ENCODE measurements around the gene UGT1A6. TPM values are rescaled to one million over a fixed set of nuclear protein-coding genes. Genes with fewer than 3 reads are reported as not detected.
"Not testable (repeated sequence)": the region's sequence is repeated elsewhere in the genome, so short reads cannot be mapped to it uniquely, and the experiment has no call there.

Gene UGT1A6
- total RNA-seq, 1 experiment from 2014 or later, result not detected

DNA sequence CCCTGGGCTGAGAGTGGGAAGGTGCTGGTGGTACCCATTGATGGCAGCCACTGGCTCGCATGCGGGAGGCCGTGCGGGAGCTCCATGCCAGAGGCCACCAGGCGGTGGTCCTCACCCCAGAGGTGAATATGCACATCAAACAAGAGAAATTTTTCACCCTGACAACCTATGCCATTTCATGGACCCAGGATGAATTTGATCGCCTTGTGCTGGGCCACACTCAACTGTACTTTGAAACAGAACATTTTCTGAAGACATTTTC is 54.5 kb downstream of the UGT1A6 start:
- Mint-ChIP-seq H3K9me3 (peaks cover 52% of the 10 kb centered on the region), H3K27ac (no peak overlapping the region), H3K4me3 (no peak overlapping the region), H3K36me3 (peaks cover 25% of the 10 kb centered on the region), H3K27me3 (ENCODE audit: low read depth) (peaks cover 12% of the 10 kb centered on the region), H3K4me1 (no peaks in the 10 kb centered on the region)
- POLR2A ChIA-PET, result no interaction called here
- CTCF ChIA-PET, result no interaction called here
- no peak for ATAC-seq
- no peak for DNase-seq (ENCODE audit: low spot score)
- TF ChIP-seq, protein P1, sequence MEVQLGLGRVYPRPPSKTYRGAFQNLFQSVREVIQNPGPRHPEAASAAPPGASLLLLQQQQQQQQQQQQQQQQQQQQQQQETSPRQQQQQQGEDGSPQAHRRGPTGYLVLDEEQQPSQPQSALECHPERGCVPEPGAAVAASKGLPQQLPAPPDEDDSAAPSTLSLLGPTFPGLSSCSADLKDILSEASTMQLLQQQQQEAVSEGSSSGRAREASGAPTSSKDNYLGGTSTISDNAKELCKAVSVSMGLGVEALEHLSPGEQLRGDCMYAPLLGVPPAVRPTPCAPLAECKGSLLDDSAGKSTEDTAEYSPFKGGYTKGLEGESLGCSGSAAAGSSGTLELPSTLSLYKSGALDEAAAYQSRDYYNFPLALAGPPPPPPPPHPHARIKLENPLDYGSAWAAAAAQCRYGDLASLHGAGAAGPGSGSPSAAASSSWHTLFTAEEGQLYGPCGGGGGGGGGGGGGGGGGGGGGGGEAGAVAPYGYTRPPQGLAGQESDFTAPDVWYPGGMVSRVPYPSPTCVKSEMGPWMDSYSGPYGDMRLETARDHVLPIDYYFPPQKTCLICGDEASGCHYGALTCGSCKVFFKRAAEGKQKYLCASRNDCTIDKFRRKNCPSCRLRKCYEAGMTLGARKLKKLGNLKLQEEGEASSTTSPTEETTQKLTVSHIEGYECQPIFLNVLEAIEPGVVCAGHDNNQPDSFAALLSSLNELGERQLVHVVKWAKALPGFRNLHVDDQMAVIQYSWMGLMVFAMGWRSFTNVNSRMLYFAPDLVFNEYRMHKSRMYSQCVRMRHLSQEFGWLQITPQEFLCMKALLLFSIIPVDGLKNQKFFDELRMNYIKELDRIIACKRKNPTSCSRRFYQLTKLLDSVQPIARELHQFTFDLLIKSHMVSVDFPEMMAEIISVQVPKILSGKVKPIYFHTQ (CRISPR knock-in tag; IDR thresholded peaks at IDR 0.05), result no peak
- TF ChIP-seq ZNF121 (CRISPR knock-in tag; IDR thresholded peaks at IDR 0.05) (no peak), E2F4 (CRISPR knock-in tag; IDR thresholded peaks at IDR 0.05; ENCODE audit: borderline replicate concordance, low read depth) (no peak), TP53 (CRISPR knock-in tag; IDR thresholded peaks at IDR 0.05) (no peak)

DNA sequence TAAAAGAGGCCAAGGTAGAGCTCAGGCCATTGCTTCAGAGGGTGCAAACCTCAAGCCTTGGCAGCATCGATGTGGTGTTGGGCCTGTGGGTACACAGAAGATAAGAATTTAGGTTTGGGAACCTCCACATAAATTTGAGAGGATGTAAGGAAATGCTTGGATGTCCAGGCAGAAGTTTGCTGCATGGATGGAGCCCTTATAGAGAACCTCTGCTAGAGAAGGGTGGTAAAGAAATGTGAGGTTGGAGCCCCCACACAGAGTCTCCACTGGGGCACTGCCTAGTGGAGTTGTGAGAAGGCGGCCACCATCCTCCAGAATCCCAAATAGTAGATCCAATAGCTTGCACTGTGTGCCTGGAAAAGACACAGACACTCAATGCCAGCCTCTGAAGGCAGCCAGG is 58.0 kb downstream of the UGT1A6 start:
- H3K4me1 Mint-ChIP-seq; POLR2A ChIA-PET; H3K27ac Mint-ChIP-seq; CTCF ChIA-PET; ATAC-seq; DNase-seq (ENCODE audit: low spot score); H3K4me3 Mint-ChIP-seq: not testable (repeated sequence)
- Mint-ChIP-seq H3K36me3 (peaks cover 29% of the 10 kb centered on the region), H3K9me3 (peaks cover 68% of the 10 kb centered on the region), H3K27me3 (ENCODE audit: low read depth) (peaks cover 15% of the 10 kb centered on the region)

- H3K4me3 Mint-ChIP-seq; H3K4me1 Mint-ChIP-seq; POLR2A ChIA-PET; H3K27ac Mint-ChIP-seq; DNase-seq (ENCODE audit: low spot score); CTCF ChIA-PET; ATAC-seq: not testable (repeated sequence)
- Mint-ChIP-seq H3K9me3 (peaks cover 68% of the 10 kb centered on the region), H3K27me3 (ENCODE audit: low read depth) (peaks cover 15% of the 10 kb centered on the region), H3K36me3 (peaks cover 29% of the 10 kb centered on the region)
These were observed 58.7 kb downstream of the UGT1A6 start for GRCh38 chr2:233751212-233752009.

- POLR2A ChIA-PET, result no interaction called here
- H3K36me3 Mint-ChIP-seq, result peaks cover 21% of the 10 kb centered on the region
- H3K27me3 Mint-ChIP-seq (ENCODE audit: low read depth), result peaks cover 7% of the 10 kb centered on the region
- no peak overlapping the region for H3K27ac Mint-ChIP-seq
- no peak for ATAC-seq
- DNase-seq (ENCODE audit: low spot score), result no peak
- H3K9me3 Mint-ChIP-seq, result peaks cover 44% of the 10 kb centered on the region
- H3K4me3 Mint-ChIP-seq, result no peak overlapping the region
- CTCF ChIA-PET, result no interaction called here
- no peaks in the 10 kb centered on the region for H3K4me1 Mint-ChIP-seq
- TF ChIP-seq, protein P1 (CRISPR knock-in tag; IDR thresholded peaks at IDR 0.05), result no peak
- TF ChIP-seq ZNF219 (CRISPR knock-in tag; IDR thresholded peaks at IDR 0.05; ENCODE audit: borderline replicate concordance), result no peak
- no peak for TF ChIP-seq PREB (CRISPR knock-in tag; IDR thresholded peaks at IDR 0.05; ENCODE audit: borderline replicate concordance)
- TF ChIP-seq, protein P2, sequence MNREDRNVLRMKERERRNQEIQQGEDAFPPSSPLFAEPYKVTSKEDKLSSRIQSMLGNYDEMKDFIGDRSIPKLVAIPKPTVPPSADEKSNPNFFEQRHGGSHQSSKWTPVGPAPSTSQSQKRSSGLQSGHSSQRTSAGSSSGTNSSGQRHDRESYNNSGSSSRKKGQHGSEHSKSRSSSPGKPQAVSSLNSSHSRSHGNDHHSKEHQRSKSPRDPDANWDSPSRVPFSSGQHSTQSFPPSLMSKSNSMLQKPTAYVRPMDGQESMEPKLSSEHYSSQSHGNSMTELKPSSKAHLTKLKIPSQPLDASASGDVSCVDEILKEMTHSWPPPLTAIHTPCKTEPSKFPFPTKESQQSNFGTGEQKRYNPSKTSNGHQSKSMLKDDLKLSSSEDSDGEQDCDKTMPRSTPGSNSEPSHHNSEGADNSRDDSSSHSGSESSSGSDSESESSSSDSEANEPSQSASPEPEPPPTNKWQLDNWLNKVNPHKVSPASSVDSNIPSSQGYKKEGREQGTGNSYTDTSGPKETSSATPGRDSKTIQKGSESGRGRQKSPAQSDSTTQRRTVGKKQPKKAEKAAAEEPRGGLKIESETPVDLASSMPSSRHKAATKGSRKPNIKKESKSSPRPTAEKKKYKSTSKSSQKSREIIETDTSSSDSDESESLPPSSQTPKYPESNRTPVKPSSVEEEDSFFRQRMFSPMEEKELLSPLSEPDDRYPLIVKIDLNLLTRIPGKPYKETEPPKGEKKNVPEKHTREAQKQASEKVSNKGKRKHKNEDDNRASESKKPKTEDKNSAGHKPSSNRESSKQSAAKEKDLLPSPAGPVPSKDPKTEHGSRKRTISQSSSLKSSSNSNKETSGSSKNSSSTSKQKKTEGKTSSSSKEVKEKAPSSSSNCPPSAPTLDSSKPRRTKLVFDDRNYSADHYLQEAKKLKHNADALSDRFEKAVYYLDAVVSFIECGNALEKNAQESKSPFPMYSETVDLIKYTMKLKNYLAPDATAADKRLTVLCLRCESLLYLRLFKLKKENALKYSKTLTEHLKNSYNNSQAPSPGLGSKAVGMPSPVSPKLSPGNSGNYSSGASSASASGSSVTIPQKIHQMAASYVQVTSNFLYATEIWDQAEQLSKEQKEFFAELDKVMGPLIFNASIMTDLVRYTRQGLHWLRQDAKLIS (CRISPR knock-in tag; IDR thresholded peaks at IDR 0.05; ENCODE audit: borderline replicate concordance), result no peak
- TF ChIP-seq ZBTB21 (CRISPR knock-in tag; IDR thresholded peaks at IDR 0.05; ENCODE audit: borderline replicate concordance), result no peak
- TF ChIP-seq ATF2 (CRISPR knock-in tag; IDR thresholded peaks at IDR 0.05; ENCODE audit: borderline replicate concordance, low read depth), result no peak
- TF ChIP-seq RORB (CRISPR knock-in tag; IDR thresholded peaks at IDR 0.05), result no peak
- no peak for TF ChIP-seq NFATC4 (CRISPR knock-in tag; IDR thresholded peaks at IDR 0.05)
- no peak for TF ChIP-seq ATF1 (CRISPR knock-in tag; IDR thresholded peaks at IDR 0.05)
- no peak for TF ChIP-seq KAT7 (CRISPR knock-in tag; IDR thresholded peaks at IDR 0.05; ENCODE audit: borderline replicate concordance)
These were observed 62.4 kb downstream of the UGT1A6 start for GRCh38 chr2:233754872-233755611.
